Measurements from ENCODE around the gene PAQR4. TPM values are rescaled to one million over a fixed set of nuclear protein-coding genes. Genes with fewer than 3 reads are reported as not detected.

The PAQR4 gene
- total and polyA plus RNA-seq, 12 donors = 3.7 to 17.9 (median 7.1) TPM

- H3K9me3 ChIP-seq = no peaks in the 10 kb centered on the region
- 77% methylated on average over 13 of the region's 13 CpGs for WGBS, 2 donors
- TF ChIP-seq CTCF (IDR thresholded peaks at IDR 0.05) = no peak
- no peaks in the 10 kb centered on the region for H3K4me1 ChIP-seq
- peaks cover 0 to 17% (median 8%) of the 10 kb centered on the region in 7 donors for H3K27me3 ChIP-seq
- ATAC-seq (no peak), DNase-seq (no peak)
- no peaks in the 10 kb centered on the region for H3K36me3 ChIP-seq
- H3K27ac ChIP-seq = no peak overlapping the region
- H3K4me3 ChIP-seq = no peak overlapping the region
- intact Hi-C loops (cut with DNase I) = no loop called here
Measured at GRCh38 chr16:2996298-2996697, 27.1 kb downstream of the PAQR4 start.

- intact Hi-C loops (cut with DNase I) = no loop called here
- no peak overlapping the region for H3K4me3 ChIP-seq
- H3K27me3 ChIP-seq = peaks cover 0 to 34% (median 10%) of the 10 kb centered on the region in 7 donors
- no peak overlapping the region for H3K27ac ChIP-seq
- ATAC-seq (no peak), DNase-seq (no peak)
- 73 to 78% methylated on average over 6 of the region's 6 CpGs for WGBS, 2 donors
- H3K36me3 ChIP-seq = no peaks in the 10 kb centered on the region
- peaks cover 0 to 9% (median 6%) of the 10 kb centered on the region in 9 donors for H3K4me1 ChIP-seq
- no peak for TF ChIP-seq CTCF (IDR thresholded peaks at IDR 0.05)
- H3K9me3 ChIP-seq = no peaks in the 10 kb centered on the region
Measured at GRCh38 chr16:2999929-3000328, 30.8 kb downstream of the PAQR4 start.

- no peaks in the 10 kb centered on the region for H3K36me3 ChIP-seq
- no peak for TF ChIP-seq CTCF (IDR thresholded peaks at IDR 0.05)
- no peak overlapping the region for H3K4me3 ChIP-seq
- WGBS, 2 donors = 88 to 91% methylated on average over 4 of the region's 4 CpGs
- intact Hi-C loops (cut with DNase I) = no loop called here
- ATAC-seq (no peak), DNase-seq (no peak)
- H3K4me1 ChIP-seq = peaks cover 0 to 12% (median 8%) of the 10 kb centered on the region in 9 donors
- peaks cover 0 to 40% (median 13%) of the 10 kb centered on the region in 7 donors for H3K27me3 ChIP-seq
- H3K9me3 ChIP-seq = no peaks in the 10 kb centered on the region
- no peak overlapping the region for H3K27ac ChIP-seq
Measured at GRCh38 chr16:3000540-3000939, 31.4 kb downstream of the PAQR4 start.

- intact Hi-C loops (cut with DNase I) = no loop called here
- H3K27ac ChIP-seq = no peak overlapping the region
- 69 to 78% methylated on average over 12 of the region's 12 CpGs for WGBS, 2 donors
- peaks cover 0 to 12% (median 9%) of the 10 kb centered on the region in 9 donors for H3K4me1 ChIP-seq
- no peaks in the 10 kb centered on the region for H3K9me3 ChIP-seq
- no peak overlapping the region for H3K4me3 ChIP-seq
- H3K27me3 ChIP-seq = peaks cover 0 to 48% (median 21%) of the 10 kb centered on the region in 7 donors
- no peak for TF ChIP-seq CTCF (IDR thresholded peaks at IDR 0.05)
- no peak for ATAC-seq
- H3K36me3 ChIP-seq = no peaks in the 10 kb centered on the region
- no peak for DNase-seq
Measured at GRCh38 chr16:3001316-3001715, 32.2 kb downstream of the PAQR4 start.
